Esophagus squamous epithelium (tissue), 5 donors: ENCODE measurements around the gene HOXD9. TPM values are rescaled to one million over a fixed set of nuclear protein-coding genes. Genes with fewer than 3 reads are reported as not detected.

Experiments used
- DNase-seq: peaks from one replicate; lab custom pipeline; 2025; lab: John Stamatoyannopoulos, UW
- H3K27ac ChIP-seq, 4 donors: fragments of 200-600 bp; sonication (generic); one replicate each; pipeline ENCODE4 v1.5.1; 2016 to 2019; ENCODE audit warnings: mild to moderate bottlenecking in 1 of 4
- H3K27me3 ChIP-seq, 4 donors: fragments of 200-600 bp; sonication (generic); 1 replicate in 3 of 4; 2 replicates in 1 of 4; pipeline versions ENCODE4 v1.5.1 to v1.6.0; 2017 to 2021; ENCODE audit warnings: antibody characterized with exemption in 1 of 4
- H3K36me3 ChIP-seq, 3 donors: fragments of 200-600 bp; sonication (generic); one replicate each; pipeline ENCODE4 v1.5.1; 2016 to 2019
- H3K4me1 ChIP-seq, 3 donors: fragments of 200-600 bp; sonication (generic); one replicate each; pipeline ENCODE4 v1.5.1; 2017 to 2019
- H3K4me3 ChIP-seq, 4 donors: fragments of 200-600 bp; sonication (generic); 1 replicate in 3 of 4; 2 replicates in 1 of 4; pipeline ENCODE4 v1.5.1; 2016 to 2019; ENCODE audit warnings: mild to moderate bottlenecking in 2 of 4, moderate library complexity in 1 of 4
- H3K9me3 ChIP-seq, 3 donors: fragments of 200-600 bp; sonication (generic); one replicate each; pipeline ENCODE4 v1.5.1; 2016 to 2019
- CTCF ChIP-seq, 6 experiments: fragments of 450-650 bp in 4 of 6; fragments of 200-600 bp in 2 of 6; sonication (generic) in 2 of 6; IDR thresholded peaks; one replicate each; pipeline ENCODE4 v1.5.1; 2016 to 2019; ENCODE audit warnings: antibody characterized with exemption in 6 of 6, mild to moderate bottlenecking in 4 of 6, moderate library complexity in 4 of 6
- POLR2A ChIP-seq, 4 donors: fragments of 450-650 bp; IDR thresholded peaks; one replicate each; pipeline ENCODE4 v1.6.1; 2017; ENCODE audit warnings: antibody characterized with exemption in 4 of 4, mild to moderate bottlenecking in 4 of 4, moderate library complexity in 3 of 4
- WGBS, 2 donors: methylation state at CpG; one replicate each; pipeline ENCODE4 v1.1.5; 2018; 5-methylcytosine and 5-hydroxymethylcytosine counted together
- intact Hi-C: fragments of 100-400 bp; cut with DNase I; formaldehyde crosslinking; loops from one replicate; pipeline ENCODE4 v1.15.0; 2022
- total RNA-seq, 4 donors: library from RNA; depleted of rRNA; stranded (reverse); fragments of >200 nt; gene quantifications; one replicate each; pipeline ENCODE4 v1.1.0, GENCODE V29; 2016
- donor health status: DM: yes; HTN: yes; CAD: no.

The HOXD9 gene
- total RNA-seq, 4 donors from 2014 or later, result 0.61 to 3.4 TPM; not detected in 2

GRCh38 chr2:176114930-176115625, 7.4 kb upstream of the HOXD9 start:
- 25 to 36% methylated on average over 9 to 14 of the region's 16 CpGs for WGBS, 2 donors
- peaks cover 0 to 4% (median 0%) of the 10 kb centered on the region in 3 donors for H3K4me1 ChIP-seq
- H3K27ac ChIP-seq, result no peak overlapping the region
- no peaks in the 10 kb centered on the region for H3K36me3 ChIP-seq
- no peak overlapping the region for H3K4me3 ChIP-seq
- DNase-seq, result no peak
- intact Hi-C loops, result no loop called here
- no peaks in the 10 kb centered on the region for H3K9me3 ChIP-seq
- peaks cover 45 to 100% (median 67%) of the 10 kb centered on the region in 4 donors for H3K27me3 ChIP-seq
- TF ChIP-seq CTCF (IDR thresholded peaks at IDR 0.05) (no peak), POLR2A (IDR thresholded peaks at IDR 0.05) (no peak)

- no peak for DNase-seq
- H3K4me3 ChIP-seq, result peak within 1 kb of the TSS in 3 of 4 donors; percentile 12 to 33 (median 27)
- H3K36me3 ChIP-seq, result no peaks in the 10 kb centered on the region
Measured at GRCh38 chr2:176115883-176116813, 6.4 kb upstream of the HOXD9 start, which contains the start of gene HOXD10. HOXD10 (plus strand) TSS chr2:176116778; CDS start chr2:176116834, 56 bp downstream.

GRCh38 chr2:176117162-176117822, 5.2 kb upstream of the HOXD9 start:
- Histone ChIP-seq H3K4me3 (peak overlapping the region in 3 of 4 donors; percentile 12 to 27 (median 12)), H3K36me3 (no peaks in the 10 kb centered on the region), H3K27ac (peak overlapping the region in 2 of 4 donors; percentile 17 to 42), H3K4me1 (peaks cover 0 to 17% (median under 1%) of the 10 kb centered on the region in 3 donors), H3K9me3 (no peaks in the 10 kb centered on the region), H3K27me3 (peaks cover 51 to 100% (median 67%) of the 10 kb centered on the region in 4 donors)
- TF ChIP-seq POLR2A (IDR thresholded peaks at IDR 0.05), result no peak
- no peak for TF ChIP-seq CTCF (IDR thresholded peaks at IDR 0.05)
- no peak for DNase-seq
- WGBS, 2 donors, result 29 to 44% methylated on average over 7 to 13 of the region's 40 CpGs
- intact Hi-C loops, result no loop called here

More at GRCh38 chr2:176115883-176116813, 6.4 kb upstream of the HOXD9 start, which contains the start of gene HOXD10:
- H3K4me1 ChIP-seq, result peaks cover 0 to 5% (median 0%) of the 10 kb centered on the region in 3 donors
- no peaks in the 10 kb centered on the region for H3K9me3 ChIP-seq
- intact Hi-C loops, result no loop called here
- peak within 1 kb of the TSS in 2 of 4 donors; percentile 17 to 42 for H3K27ac ChIP-seq
- H3K27me3 ChIP-seq, result peaks cover 50 to 100% (median 67%) of the 10 kb centered on the region in 4 donors
- 13 to 27% methylated on average over 21 to 24 of the region's 66 CpGs for WGBS, 2 donors
- TF ChIP-seq CTCF (IDR thresholded peaks at IDR 0.05) (peak in 1 of 6 experiments; percentile 10), POLR2A (IDR thresholded peaks at IDR 0.05) (peak in 1 of 4 donors; percentile 11)

GRCh38 chr2:176117823-176118371, 4.6 kb upstream of the HOXD9 start:
- H3K27ac ChIP-seq, result peak overlapping the region in 2 of 4 donors; percentile 17 to 42
- intact Hi-C loops, result no loop called here
- no peak for DNase-seq

More at GRCh38 chr2:176117823-176118371, 4.6 kb upstream of the HOXD9 start:
- 7 to 18% methylated on average over 6 to 9 of the region's 11 CpGs for WGBS, 2 donors
- Histone ChIP-seq H3K36me3 (no peaks in the 10 kb centered on the region), H3K9me3 (no peaks in the 10 kb centered on the region), H3K27me3 (peaks cover 52 to 100% (median 64%) of the 10 kb centered on the region in 4 donors), H3K4me3 (peak overlapping the region in 3 of 4 donors; percentile 12 to 27 (median 12)), H3K4me1 (peaks cover 0 to 23% (median 4%) of the 10 kb centered on the region in 3 donors)
- no peak for TF ChIP-seq CTCF (IDR thresholded peaks at IDR 0.05)
- no peak for TF ChIP-seq POLR2A (IDR thresholded peaks at IDR 0.05)
